H54 (cell line): Measurements from ENCODE around the gene SLC35A3.

Experiments used
- DNase-seq: peaks from one replicate; pipeline ENCODE4 v3.0.0; 2011; ENCODE audit warnings: low spot score, mixed read lengths; ENCODE audit not compliant: insufficient read length
- FAIRE-seq: peaks from 3 replicates; lab custom pipeline; 2011; peaks lifted over from hg19 to GRCh38; lab: Jason Lieb, UNC
- POLR2A ChIP-seq: IDR thresholded peaks from 2 replicates; pipeline ENCODE4 v1.6.1; 2011; ENCODE audit warnings: low read depth, mild to moderate bottlenecking, low read length

The SLC35A3 gene

GRCh38 chr1:99992044-99992722 is 22.4 kb downstream of the SLC35A3 start:
- no peak for DNase-seq
- TF ChIP-seq POLR2A, result no peak
- FAIRE-seq, result no peak

GRCh38 chr1:99992760-99993467 is 23.1 kb downstream of the SLC35A3 start:
- FAIRE-seq (no peak), DNase-seq (no peak)
- no peak for TF ChIP-seq POLR2A

GRCh38 chr1:99993468-99993845 is 23.7 kb downstream of the SLC35A3 start:
- FAIRE-seq, result no peak
- DNase-seq, result no peak

GRCh38 chr1:99994496-99994895 is 24.7 kb downstream of the SLC35A3 start:
- DNase-seq (no peak), FAIRE-seq (no peak)
- no peak for TF ChIP-seq POLR2A

More at GRCh38 chr1:99993468-99993845, 23.7 kb downstream of the SLC35A3 start:
- TF ChIP-seq POLR2A, result no peak

- FAIRE-seq (no peak), DNase-seq (no peak)
- no peak for TF ChIP-seq POLR2A
These were observed 27.2 kb downstream of the SLC35A3 start for GRCh38 chr1:99996951-99997350.

GRCh38 chr1:100001462-100001861 is 31.7 kb downstream of the SLC35A3 start:
- FAIRE-seq (no peak), DNase-seq (no peak)
- TF ChIP-seq POLR2A, result no peak

GRCh38 chr1:100005424-100005823 is 35.6 kb downstream of the SLC35A3 start:
- DNase-seq (no peak), FAIRE-seq (no peak)
- no peak for TF ChIP-seq POLR2A

GRCh38 chr1:100006688-100007087 is 36.9 kb downstream of the SLC35A3 start:
- FAIRE-seq (no peak), DNase-seq (no peak)
- TF ChIP-seq POLR2A, result no peak

GRCh38 chr1:100009458-100009857 is 39.7 kb downstream of the SLC35A3 start:
- TF ChIP-seq POLR2A, result no peak
- peak; percentile 6 for DNase-seq
- peak; percentile 45 for FAIRE-seq

- DNase-seq (no peak), FAIRE-seq (no peak)
- no peak for TF ChIP-seq POLR2A
These were observed 41.0 kb downstream of the SLC35A3 start for GRCh38 chr1:100010804-100011203.

GRCh38 chr1:100019220-100019619 is 49.4 kb downstream of the SLC35A3 start:
- no peak for DNase-seq
- TF ChIP-seq POLR2A, result no peak
- FAIRE-seq, result no peak

GRCh38 chr1:100023482-100023881 is 53.7 kb downstream of the SLC35A3 start:
- no peak for TF ChIP-seq POLR2A
- no peak for DNase-seq
- no peak for FAIRE-seq

GRCh38 chr1:100027212-100027611 is 57.4 kb downstream of the SLC35A3 start:
- TF ChIP-seq POLR2A, result no peak
- DNase-seq (no peak), FAIRE-seq (no peak)

GRCh38 chr1:100028765-100029164 is 59.0 kb downstream of the SLC35A3 start:
- no peak for TF ChIP-seq POLR2A
- no peak for FAIRE-seq

GRCh38 chr1:100034470-100034869 is 64.7 kb downstream of the SLC35A3 start:
- no peak for DNase-seq
- FAIRE-seq, result peak; percentile 78
- TF ChIP-seq POLR2A, result no peak

More at GRCh38 chr1:100028765-100029164, 59.0 kb downstream of the SLC35A3 start:
- no peak for DNase-seq
